Thyroid gland (tissue), 4 donors: ENCODE data around the gene FBRSL1.

ENCODE experiments used
- POLR2A ChIP-seq, 2 donors: fragments of 450-650 bp; IDR thresholded peaks; one replicate each; pipeline ENCODE4 v1.6.1; 2017; ENCODE audit warnings: antibody characterized with exemption in 2 of 2, mild to moderate bottlenecking in 2 of 2, moderate library complexity in 1 of 2
- TF ChIP-seq, protein P1 (sequence below), 6 experiments: fragments of 200-600 bp in 3 of 6; fragments of 450-650 bp in 3 of 6; sonication (generic) in 3 of 6; IDR thresholded peaks; one replicate each; pipeline ENCODE4 v1.5.1; 2016 to 2019; ENCODE audit warnings: antibody characterized with exemption in 6 of 6, mild to moderate bottlenecking in 2 of 6, inconsistent platforms in 1 of 6, moderate library complexity in 1 of 6

DNA sequence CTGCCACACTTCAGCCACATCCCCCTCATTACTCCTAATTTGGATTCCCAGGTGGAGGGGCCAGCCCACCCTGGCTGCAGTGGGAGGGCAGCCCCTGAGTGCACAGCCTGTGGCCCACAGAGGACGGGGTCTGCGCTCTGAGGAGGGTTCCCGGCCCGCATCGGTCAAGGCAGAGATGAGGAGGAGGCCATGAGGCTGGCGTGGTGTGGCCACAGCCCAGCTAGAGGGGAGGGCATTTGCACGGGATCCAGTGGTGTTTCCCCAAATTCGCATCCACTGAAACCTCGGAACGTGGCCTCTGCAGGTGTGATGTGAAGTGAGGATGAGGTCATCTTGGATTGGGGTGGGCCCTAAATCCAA lies 38.1 kb upstream of the FBRSL1 start:
- TF ChIP-seq, protein P1, sequence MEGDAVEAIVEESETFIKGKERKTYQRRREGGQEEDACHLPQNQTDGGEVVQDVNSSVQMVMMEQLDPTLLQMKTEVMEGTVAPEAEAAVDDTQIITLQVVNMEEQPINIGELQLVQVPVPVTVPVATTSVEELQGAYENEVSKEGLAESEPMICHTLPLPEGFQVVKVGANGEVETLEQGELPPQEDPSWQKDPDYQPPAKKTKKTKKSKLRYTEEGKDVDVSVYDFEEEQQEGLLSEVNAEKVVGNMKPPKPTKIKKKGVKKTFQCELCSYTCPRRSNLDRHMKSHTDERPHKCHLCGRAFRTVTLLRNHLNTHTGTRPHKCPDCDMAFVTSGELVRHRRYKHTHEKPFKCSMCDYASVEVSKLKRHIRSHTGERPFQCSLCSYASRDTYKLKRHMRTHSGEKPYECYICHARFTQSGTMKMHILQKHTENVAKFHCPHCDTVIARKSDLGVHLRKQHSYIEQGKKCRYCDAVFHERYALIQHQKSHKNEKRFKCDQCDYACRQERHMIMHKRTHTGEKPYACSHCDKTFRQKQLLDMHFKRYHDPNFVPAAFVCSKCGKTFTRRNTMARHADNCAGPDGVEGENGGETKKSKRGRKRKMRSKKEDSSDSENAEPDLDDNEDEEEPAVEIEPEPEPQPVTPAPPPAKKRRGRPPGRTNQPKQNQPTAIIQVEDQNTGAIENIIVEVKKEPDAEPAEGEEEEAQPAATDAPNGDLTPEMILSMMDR (IDR thresholded peaks at IDR 0.05), result no peak
- no peak for TF ChIP-seq POLR2A (IDR thresholded peaks at IDR 0.05)
